Activated CD8-positive, alpha-beta memory T cell treated with anti-CD3 and anti-CD28 coated beads, Interleukin-2, amount 50 U/mL, for 1 hour (primary cell): ENCODE data around the gene LHFPL6.

ENCODE experiments used
- DNase-seq: peaks from one replicate; pipeline ENCODE4 v3.0.0-alpha.2; 2020; ENCODE audit errors: extremely low read depth

Gene LHFPL6

GRCh38 chr13:39554371-39554770 is 48.6 kb downstream of the LHFPL6 start:
- no peak for DNase-seq

- DNase-seq: no peak
Observed at GRCh38 chr13:39552246-39552645, 50.7 kb downstream of the LHFPL6 start.

DNA sequence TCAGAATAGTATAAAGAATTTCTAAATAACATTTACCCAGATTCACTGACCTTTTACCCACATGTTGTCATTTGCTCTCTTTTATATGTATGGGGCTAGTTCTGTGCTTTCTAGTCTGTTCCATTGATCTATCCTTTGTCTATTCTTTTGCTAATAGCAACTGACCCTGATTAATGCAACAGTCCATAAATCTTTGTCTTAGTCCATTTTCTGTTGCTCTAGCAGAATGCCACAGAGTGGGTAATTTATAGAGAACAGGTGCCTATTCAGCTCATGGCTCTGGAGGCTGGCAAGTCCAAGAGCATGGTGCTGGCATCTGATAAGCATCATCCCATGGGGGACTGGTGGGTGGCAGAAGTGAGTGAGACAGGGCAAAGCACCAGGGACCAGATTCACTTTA is 52.1 kb downstream of the LHFPL6 start:
- DNase-seq: no peak

GRCh38 chr13:39547108-39547507 is 55.9 kb downstream of the LHFPL6 start:
- no peak for DNase-seq

GRCh38 chr13:39542361-39542760 is 60.6 kb downstream of the LHFPL6 start:
- DNase-seq: no peak

DNA sequence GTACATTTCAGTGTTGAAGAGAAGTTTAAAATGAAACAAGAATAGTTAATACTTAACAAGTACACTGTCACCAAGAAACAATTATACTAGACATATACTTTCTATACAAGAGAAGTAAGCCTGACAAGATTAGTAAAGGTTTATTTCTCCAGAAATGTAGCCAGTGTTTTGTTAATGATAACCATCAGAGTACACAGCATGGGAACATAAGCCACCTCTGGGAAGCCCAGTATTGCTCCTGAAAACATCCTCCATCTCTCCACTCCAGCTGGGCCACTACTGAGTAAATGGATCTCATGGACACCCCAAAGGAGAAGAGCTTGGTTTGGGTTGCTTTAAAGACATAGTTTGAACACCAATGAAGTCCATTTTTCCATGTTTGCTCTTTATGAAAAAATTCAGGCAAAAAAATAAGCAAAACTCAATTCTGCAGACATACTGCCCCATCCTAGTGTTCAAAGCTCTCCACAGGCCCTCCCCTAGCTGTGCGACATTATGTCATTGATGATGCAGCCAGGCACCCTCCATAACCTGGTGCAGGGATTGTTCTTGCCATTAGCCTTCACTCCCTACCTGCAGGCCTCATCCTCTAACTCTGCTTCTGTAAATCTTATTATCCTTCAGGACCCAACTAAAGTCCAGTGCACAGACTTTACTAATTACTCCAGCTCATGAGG is 61.9 kb downstream of the LHFPL6 start:
- no peak for DNase-seq

DNA sequence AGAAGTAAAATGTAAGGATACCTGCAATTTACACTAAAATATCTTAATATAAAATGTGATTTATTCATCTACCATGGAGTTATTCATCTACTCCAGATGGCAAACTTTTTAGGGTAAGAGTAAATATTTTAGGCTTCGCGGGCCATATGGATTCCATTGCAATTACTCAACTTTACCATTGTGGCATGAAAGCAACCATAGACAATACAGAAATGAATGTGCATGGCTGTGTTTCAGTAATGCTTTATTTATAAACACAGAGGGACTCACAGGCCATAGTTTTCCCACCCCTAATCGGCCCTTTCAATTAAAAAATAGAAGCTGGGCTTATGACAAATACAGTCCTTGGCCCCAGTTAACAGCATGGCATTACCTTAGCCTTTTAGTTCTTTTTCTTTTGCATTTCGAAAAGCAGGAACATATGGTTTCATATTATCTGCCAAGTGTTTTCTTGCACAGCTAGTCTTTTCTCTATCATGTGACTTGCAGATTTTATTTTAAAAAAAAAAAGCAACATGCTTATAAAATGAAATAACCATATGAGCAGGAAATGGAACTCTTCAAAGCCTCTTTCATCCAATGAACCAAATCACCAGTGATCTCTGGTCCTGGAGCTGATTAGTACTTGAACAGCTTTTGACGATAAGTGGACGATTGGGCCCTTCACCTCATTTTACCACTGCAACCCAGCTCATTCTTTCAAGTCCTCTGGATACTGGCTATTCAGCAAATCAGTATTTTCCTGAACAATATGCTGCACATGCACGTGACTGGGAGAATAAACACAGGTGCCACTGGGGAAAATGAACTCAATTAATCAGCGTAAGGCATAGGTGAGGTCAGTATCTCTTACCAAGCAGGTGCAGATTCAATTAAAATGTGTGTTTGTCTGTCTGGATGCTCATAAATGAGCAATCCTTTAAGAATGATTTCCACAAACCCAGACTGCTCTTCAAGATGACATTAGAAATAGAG is 63.9 kb downstream of the LHFPL6 start:
- DNase-seq: no peak

GRCh38 chr13:39536906-39537305 is 66.1 kb downstream of the LHFPL6 start:
- DNase-seq: no peak

- DNase-seq: no peak
Observed at GRCh38 chr13:39536274-39536673, 66.7 kb downstream of the LHFPL6 start.

DNA sequence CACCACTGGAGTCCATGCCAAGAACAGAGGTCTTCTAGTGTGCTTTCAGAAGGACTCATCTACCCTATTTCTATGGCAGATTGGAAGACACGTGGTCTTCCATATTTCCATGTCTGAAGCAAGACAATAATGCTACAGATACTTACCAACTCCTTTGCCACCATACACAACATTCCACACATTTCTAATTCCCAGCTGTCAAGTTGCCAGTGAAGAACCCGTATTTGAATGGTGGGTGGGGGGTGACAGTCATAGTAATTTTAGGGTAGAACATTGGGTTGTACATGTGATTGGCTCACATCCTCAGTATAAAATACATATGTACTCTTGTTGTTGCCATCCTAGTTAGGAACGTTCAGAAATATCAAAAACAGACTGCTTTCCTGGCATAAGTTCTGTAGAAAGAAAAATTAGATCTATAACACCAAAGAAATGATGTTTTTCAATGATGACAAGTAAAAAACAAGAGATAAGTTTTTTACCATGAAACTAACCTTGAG is 69.3 kb downstream of the LHFPL6 start:
- no peak for DNase-seq

DNA sequence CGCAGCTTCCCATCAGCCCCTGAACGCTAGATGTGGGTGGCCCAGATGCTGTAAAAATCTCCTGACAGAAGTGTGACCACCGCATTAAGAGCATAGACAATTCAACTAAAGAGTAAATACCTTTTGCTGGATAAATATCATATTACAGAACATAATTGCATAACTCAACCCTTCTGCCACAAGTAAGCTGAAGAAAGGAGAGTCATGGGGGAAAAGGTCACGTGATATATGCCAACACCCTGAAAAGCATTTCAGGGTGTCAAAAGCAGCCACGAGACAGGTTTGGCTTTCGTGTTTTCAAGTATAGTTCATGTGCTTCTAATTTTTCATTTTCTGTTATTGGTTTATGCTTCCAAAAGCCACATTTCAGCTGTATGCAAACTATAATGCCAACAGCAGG is 71.3 kb downstream of the LHFPL6 start:
- DNase-seq: no peak

- DNase-seq: no peak
Observed at GRCh38 chr13:39530916-39531315, 72.1 kb downstream of the LHFPL6 start.

GRCh38 chr13:39528661-39528980 is 74.4 kb downstream of the LHFPL6 start:
- no peak for DNase-seq

DNA sequence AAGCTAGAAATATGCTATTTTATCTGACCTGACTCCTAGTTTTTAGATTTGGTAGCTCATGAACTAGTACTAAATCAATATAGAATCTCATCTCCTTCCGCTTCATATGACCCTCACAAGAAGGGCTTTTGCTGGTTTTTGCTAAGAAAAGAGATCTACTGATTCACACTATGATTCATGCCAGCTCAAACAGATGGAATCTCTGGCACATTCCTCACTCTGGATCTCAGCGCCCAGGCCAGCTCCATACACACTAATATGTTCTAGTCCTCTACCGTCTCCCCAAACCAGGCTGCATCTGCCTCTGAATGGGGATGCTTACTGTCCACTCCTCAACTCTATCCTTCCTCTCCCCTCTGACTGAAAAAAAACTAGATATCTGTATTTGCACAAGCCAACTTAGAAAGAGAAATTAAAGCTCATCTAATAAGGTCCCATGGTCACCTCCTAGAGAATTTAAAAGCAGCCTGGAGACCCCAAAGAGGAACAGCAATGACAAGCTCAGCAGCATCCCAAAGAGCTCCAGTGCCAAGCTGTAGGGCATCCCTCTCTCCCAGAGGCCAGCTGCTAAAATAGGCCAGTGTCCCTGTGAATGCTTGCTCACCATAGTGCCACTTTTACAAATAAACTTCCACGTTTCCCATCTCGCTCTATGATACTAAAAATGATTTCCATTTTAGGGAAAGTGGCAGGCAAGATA is 74.9 kb downstream of the LHFPL6 start:
- no peak for DNase-seq

DNA sequence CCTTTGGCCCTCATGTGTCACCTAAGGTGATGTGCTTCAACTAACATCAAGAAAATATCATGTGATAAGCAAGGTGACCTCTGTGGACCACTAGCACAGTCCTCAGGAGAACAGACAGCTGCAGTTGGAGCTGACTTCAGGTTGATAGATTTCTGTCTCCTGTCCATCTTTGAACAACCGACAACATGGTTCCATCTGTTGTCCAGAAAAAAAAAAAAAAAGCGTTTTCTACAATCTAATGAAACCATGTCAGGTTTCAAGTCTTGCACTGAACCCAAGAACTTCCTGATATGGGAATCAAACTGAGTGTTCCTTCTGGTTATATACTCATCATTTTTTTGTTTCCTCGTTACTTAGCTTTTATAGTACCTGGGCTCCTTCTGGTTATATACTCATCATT is 75.7 kb downstream of the LHFPL6 start:
- DNase-seq: no peak

DNA sequence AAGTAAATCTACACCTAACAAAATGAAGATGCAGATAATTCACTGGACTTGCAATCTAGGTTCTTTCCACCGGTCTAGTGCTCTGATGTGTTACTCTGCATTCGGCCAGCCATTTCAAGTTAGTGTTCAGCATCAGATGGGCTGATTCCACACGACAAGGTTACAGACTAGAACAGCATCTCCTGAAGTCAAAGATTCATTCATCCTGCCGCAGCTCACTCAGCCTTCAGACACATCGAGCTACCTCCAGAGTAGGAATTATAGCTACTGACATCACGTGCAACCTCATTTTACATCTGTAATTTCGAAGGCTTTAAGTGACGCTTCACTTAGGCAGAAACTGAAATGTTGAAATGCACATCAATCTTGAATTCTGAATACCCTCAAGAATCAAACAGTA is 76.5 kb downstream of the LHFPL6 start:
- DNase-seq: no peak

DNA sequence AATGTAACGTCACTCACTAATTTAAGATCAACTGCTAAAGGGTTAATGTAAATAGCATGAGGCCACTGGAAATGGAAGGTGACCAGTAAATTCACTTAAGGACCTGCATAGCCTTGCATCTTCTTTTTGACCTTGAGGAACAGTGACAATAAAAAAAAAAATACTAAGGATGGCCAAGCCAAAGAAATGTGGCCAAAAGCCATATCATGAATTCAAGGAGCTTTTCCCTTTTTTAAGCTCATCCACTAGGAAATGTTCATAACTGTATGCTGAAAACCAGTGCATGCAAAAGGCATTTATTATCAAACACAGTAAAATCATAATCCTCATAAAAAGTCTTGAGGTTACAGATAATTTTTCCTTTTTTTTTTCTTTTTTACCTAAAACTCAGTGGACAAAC is 77.5 kb downstream of the LHFPL6 start:
- DNase-seq: no peak

GRCh38 chr13:39524795-39525194 is 78.2 kb downstream of the LHFPL6 start:
- no peak for DNase-seq

GRCh38 chr13:39522329-39522728 is 80.7 kb downstream of the LHFPL6 start:
- no peak for DNase-seq

- DNase-seq: no peak
Observed at GRCh38 chr13:39521701-39522100, 81.3 kb downstream of the LHFPL6 start.

DNA sequence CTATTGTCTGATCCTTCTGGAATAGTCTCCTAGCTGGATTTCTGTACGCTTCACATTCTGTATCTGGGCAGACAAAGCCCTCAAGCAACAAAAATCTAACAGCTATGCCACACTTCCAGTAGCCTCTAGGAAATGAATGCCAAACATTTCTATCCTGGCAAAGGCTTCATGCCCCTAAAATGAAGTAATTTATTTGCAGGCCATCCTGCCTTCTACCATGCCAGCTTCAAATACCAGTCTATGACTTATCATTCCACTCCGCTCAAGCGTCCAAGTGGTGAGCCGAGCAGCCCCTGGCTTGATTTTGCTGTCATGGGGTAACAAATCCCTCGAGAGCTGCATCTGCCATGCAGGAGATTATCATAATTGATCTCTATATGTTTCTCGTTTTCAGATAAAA is 86.9 kb downstream of the LHFPL6 start:
- no peak for DNase-seq

DNA sequence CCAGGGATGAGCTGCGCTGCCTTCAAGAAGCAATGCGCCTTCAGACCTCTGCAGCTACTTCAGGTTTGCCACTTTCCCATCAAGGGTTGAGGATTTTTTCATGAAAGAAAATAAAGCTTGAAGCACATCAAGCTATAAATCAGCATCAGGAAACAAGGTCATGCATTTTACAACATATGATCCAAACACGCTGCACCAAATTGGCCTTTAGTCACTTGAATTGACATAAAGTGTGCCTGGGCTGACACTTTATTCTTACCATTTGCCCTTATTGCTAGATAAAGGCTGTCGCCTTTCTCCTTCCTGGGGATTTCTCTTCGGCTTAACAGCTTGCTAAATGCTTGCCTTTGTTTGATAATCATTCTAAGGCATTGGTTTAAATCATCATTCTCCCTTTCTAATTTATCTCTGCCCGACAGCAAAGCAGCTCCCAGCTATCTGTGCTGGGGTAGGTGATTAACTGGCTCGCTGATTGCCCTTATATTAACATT is 87.7 kb downstream of the LHFPL6 start:
- no peak for DNase-seq
